CD4-positive, alpha-beta T cell (primary cell): ENCODE measurements around the gene GCKR. TPM values are rescaled to one million over a fixed set of nuclear protein-coding genes. Genes with fewer than 3 reads are reported as not detected.

Source experiments
- ATAC-seq: fragments of 200-7000 bp; cut with Tn5 transposase; one replicate; pipeline ENCODE4 v1.10.0; 2022; ENCODE audit warnings: mild to moderate bottlenecking; ENCODE audit not compliant: poor library complexity
- CTCF ChIA-PET: fragments of 350-600 bp; sonication (Branson Sonifier 250); formaldehyde crosslinking; loops from one replicate; lab custom pipeline; 2021; ENCODE audit warnings: antibody characterized with exemption, inconsistent platforms; lab: Charles Lee
- POLR2A ChIA-PET: fragments of 350-600 bp; sonication (Branson Sonifier 250); formaldehyde crosslinking; loops from one replicate; lab custom pipeline; 2021; ENCODE audit warnings: antibody characterized with exemption, inconsistent platforms; lab: Charles Lee
- DNase-seq, 14 experiments: peaks; one replicate each; pipeline ENCODE4 v3.0.0-alpha.2; 2013 to 2020; ENCODE audit warnings: mixed read lengths in 2 of 14
- H3K27ac ChIP-seq, 2 donors: one replicate each; pipeline versions ENCODE4 v1.5.1 to v1.7.0; 2013; ENCODE audit warnings: low read length in 2 of 2, low read depth in 1 of 2, mild to moderate bottlenecking in 1 of 2
- H3K27me3 ChIP-seq, 2 experiments: 1 replicate in 1 of 2; 2 replicates in 1 of 2; pipeline versions ENCODE4 v1.6.1 to v1.7.0; 2013; ENCODE audit warnings: low read length in 2 of 2, control low read depth in 1 of 2, mild to moderate bottlenecking in 1 of 2, moderate library complexity in 1 of 2; ENCODE audit not compliant: insufficient read depth in 2 of 2, control insufficient read depth in 1 of 2
- H3K36me3 ChIP-seq: one replicate; pipeline ENCODE4 v1.6.1; 2013; ENCODE audit warnings: low read length, control low read depth; ENCODE audit not compliant: insufficient read depth
- H3K4me1 ChIP-seq: one replicate; pipeline ENCODE4 v1.6.1; 2013; ENCODE audit warnings: low read length, control low read depth; ENCODE audit not compliant: insufficient read depth
- H3K4me3 ChIP-seq: one replicate; pipeline ENCODE4 v1.5.1; 2013; ENCODE audit warnings: mild to moderate bottlenecking, low read length, moderate library complexity
- H3K9me3 ChIP-seq, 2 experiments: 1 replicate in 1 of 2; 2 replicates in 1 of 2; pipeline versions ENCODE4 v1.6.1 to v1.7.0; 2013; ENCODE audit warnings: low read length in 2 of 2, mild to moderate bottlenecking in 2 of 2, control low read depth in 1 of 2, moderate library complexity in 1 of 2; ENCODE audit not compliant: control insufficient read depth in 1 of 2, insufficient read depth in 1 of 2
- H3K27ac Mint-ChIP-seq: one replicate; pipeline ENCODE4 v1.8.0; 2020; ENCODE audit warnings: mixed read lengths
- H3K27me3 Mint-ChIP-seq: one replicate; pipeline ENCODE4 v1.8.0; 2021; ENCODE audit warnings: mixed read lengths
- H3K36me3 Mint-ChIP-seq: one replicate; pipeline ENCODE4 v1.8.0; 2021; ENCODE audit warnings: low read depth, mixed read lengths
- H3K4me1 Mint-ChIP-seq: one replicate; pipeline ENCODE4 v1.8.0; 2021; ENCODE audit warnings: low read depth, mixed read lengths
- H3K4me3 Mint-ChIP-seq: one replicate; pipeline ENCODE4 v1.8.0; 2020; ENCODE audit warnings: mild to moderate bottlenecking, mixed read lengths
- H3K9me3 Mint-ChIP-seq: one replicate; pipeline ENCODE4 v1.8.0; 2020; ENCODE audit warnings: mixed read lengths
- intact Hi-C, 2 experiments: fragments of 100-400 bp; cut with DNase I in 1 of 2; cut with micrococcal nuclease in 1 of 2; formaldehyde crosslinking; loops; one replicate each; pipeline versions ENCODE4 v1.15.1 to v1.9.0; 2023 to 2025; cut with DNase I, micrococcal nuclease
- total RNA-seq, 174 experiments: library from RNA in 2 of 174; stranded (reverse) in 2 of 174; gene quantifications; one replicate each; pipeline ENCODE4 v1.2.3 and lab custom pipeline; 2021 to 2026
- TF ChIP-seq, protein P1 (sequence below): fragments of 200-600 bp; IDR thresholded peaks from one replicate; pipeline ENCODE4 v1.8.0; 2022; ENCODE audit warnings: antibody characterized with exemption, mild to moderate bottlenecking

The GCKR gene
- total RNA-seq, 2 experiments from 2014 or later = not detected

DNA sequence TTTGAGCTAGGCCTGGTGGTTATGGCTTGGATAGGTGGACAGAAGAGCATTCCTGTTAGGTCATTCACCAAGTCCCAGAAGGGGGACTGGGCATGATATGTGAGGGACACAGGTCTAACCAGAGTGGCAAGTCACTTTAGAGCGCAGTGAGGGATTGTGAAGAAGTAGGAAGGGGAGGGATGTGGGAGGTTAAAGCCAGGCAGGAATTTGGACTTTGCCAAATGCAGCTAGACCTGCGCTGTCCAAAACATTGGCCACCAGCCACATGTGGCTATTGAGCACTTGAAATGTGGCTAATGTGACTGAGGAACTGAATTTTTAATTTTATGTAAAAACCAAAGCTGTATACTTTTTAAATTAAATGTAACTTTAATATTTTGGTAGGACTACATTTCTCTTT is 23.7 kb downstream of the GCKR start:
- H3K27me3 ChIP-seq = peaks cover 0 to 7% of the 10 kb centered on the region in 2 experiments
- Mint-ChIP-seq H3K27me3 (peaks cover 44% of the 10 kb centered on the region), H3K27ac (no peak overlapping the region), H3K9me3 (no peaks in the 10 kb centered on the region), H3K4me1 (no peaks in the 10 kb centered on the region), H3K36me3 (no peaks in the 10 kb centered on the region), H3K4me3 (no peak overlapping the region)
- H3K4me3 ChIP-seq = no peak overlapping the region
- CTCF ChIA-PET = no interaction called here
- peaks cover 0 to 7% of the 10 kb centered on the region in 2 experiments for H3K9me3 ChIP-seq
- no peaks in the 10 kb centered on the region for H3K4me1 ChIP-seq
- H3K27ac ChIP-seq = no peak overlapping the region
- DNase-seq (no peak), ATAC-seq (no peak)
- POLR2A ChIA-PET = no interaction called here
- TF ChIP-seq, protein P1, sequence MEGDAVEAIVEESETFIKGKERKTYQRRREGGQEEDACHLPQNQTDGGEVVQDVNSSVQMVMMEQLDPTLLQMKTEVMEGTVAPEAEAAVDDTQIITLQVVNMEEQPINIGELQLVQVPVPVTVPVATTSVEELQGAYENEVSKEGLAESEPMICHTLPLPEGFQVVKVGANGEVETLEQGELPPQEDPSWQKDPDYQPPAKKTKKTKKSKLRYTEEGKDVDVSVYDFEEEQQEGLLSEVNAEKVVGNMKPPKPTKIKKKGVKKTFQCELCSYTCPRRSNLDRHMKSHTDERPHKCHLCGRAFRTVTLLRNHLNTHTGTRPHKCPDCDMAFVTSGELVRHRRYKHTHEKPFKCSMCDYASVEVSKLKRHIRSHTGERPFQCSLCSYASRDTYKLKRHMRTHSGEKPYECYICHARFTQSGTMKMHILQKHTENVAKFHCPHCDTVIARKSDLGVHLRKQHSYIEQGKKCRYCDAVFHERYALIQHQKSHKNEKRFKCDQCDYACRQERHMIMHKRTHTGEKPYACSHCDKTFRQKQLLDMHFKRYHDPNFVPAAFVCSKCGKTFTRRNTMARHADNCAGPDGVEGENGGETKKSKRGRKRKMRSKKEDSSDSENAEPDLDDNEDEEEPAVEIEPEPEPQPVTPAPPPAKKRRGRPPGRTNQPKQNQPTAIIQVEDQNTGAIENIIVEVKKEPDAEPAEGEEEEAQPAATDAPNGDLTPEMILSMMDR = no peak
- intact Hi-C loops = no loop called here
- H3K36me3 ChIP-seq = no peaks in the 10 kb centered on the region

DNA sequence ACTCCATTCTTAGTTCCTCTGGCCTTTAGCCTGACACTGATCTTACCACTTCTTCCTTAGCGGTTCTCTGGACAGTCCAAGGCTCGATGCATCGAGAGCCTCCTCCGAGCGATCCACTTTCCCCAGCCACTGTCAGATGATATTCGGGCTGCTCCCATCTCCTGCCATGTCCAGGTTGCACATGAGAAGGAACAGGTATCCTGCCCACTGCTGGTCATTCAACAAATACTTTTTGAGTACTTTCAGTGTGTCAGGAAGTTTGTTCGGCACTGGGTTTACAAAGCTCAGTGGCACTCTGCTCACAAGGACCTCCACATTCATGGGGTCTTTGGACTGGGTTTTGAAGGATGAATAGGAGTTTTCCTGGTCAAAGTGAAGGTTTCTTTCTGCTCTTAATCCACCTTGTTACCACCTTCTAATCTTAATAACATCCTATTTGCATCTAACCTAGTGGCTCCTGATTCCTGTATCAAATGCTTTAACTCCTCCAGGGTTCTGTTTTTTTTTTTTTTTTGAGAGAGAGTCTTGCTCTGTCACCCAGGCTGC is 25.8 kb downstream of the GCKR start:
- Histone ChIP-seq H3K27ac (no peak overlapping the region), H3K36me3 (no peaks in the 10 kb centered on the region), H3K9me3 (peaks cover 0 to 7% of the 10 kb centered on the region in 2 experiments), H3K4me1 (no peaks in the 10 kb centered on the region), H3K4me3 (no peak overlapping the region), H3K27me3 (peaks cover 6 to 11% of the 10 kb centered on the region in 2 experiments)
- no peak overlapping the region for H3K4me3 Mint-ChIP-seq
- no peaks in the 10 kb centered on the region for H3K36me3 Mint-ChIP-seq
- H3K27ac Mint-ChIP-seq = no peak overlapping the region
- ChIA-PET CTCF (no interaction called here), POLR2A (no interaction called here)
- H3K27me3 Mint-ChIP-seq = peaks cover 47% of the 10 kb centered on the region
- no peaks in the 10 kb centered on the region for H3K9me3 Mint-ChIP-seq
- ATAC-seq = no peak
- DNase-seq = no peak
- TF ChIP-seq, protein P1 = no peak
- intact Hi-C loops = no loop called here
- H3K4me1 Mint-ChIP-seq = no peaks in the 10 kb centered on the region

DNA sequence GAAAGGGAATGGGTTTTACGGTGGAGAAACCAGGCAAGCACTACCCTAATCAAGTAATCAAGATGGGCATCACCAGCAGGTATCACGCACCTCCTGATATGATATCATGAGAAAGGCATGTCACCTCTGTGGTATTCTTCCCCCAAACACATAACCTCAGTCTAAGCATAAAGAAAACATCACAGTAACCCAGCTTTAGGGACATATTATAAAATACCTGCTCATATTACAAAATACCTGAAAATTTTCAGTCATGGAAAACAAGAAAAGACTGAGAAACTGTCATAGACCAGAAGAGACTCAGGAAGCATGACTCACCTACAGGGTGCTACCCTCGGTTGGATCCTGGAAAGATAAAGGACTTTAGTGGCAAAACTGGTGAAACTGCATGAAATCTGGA is 30.5 kb downstream of the GCKR start:
- ChIA-PET CTCF (no interaction called here), POLR2A (interaction anchor here (0.6 kb wide), 1 partner anchor 869 kb away, joined by 3 read pairs; no protein-coding TSS in a partner anchor)
- intact Hi-C loops = no loop called here
- no peaks in the 10 kb centered on the region for H3K36me3 Mint-ChIP-seq
- DNase-seq (no peak), ATAC-seq (no peak)
- peaks cover 42% of the 10 kb centered on the region for H3K27me3 Mint-ChIP-seq
- no peaks in the 10 kb centered on the region for H3K4me1 ChIP-seq
- no peak overlapping the region for H3K4me3 ChIP-seq
- TF ChIP-seq, protein P1 = no peak
- H3K4me3 Mint-ChIP-seq = no peak overlapping the region
- H3K9me3 Mint-ChIP-seq = no peaks in the 10 kb centered on the region
- peaks cover 0 to 7% of the 10 kb centered on the region in 2 experiments for H3K9me3 ChIP-seq
- peaks cover 6% of the 10 kb centered on the region in 2 experiments for H3K27me3 ChIP-seq
- H3K4me1 Mint-ChIP-seq = no peaks in the 10 kb centered on the region
- no peak overlapping the region for H3K27ac ChIP-seq
- H3K27ac Mint-ChIP-seq = no peak overlapping the region
- H3K36me3 ChIP-seq = no peaks in the 10 kb centered on the region
